Measurements from ENCODE around the gene CCDC157.

CCDC157 gene

GRCh38 chr22:30354644-30355043 lies 2.2 kb upstream of the CCDC157 start:
- no peak for DNase-seq (ENCODE audit: low read depth in 3 of 3)

GRCh38 chr22:30357236-30357570 lies 396 bp downstream of the CCDC157 start:
- DNase-seq (ENCODE audit: low read depth in 3 of 3) = no peak

DNA sequence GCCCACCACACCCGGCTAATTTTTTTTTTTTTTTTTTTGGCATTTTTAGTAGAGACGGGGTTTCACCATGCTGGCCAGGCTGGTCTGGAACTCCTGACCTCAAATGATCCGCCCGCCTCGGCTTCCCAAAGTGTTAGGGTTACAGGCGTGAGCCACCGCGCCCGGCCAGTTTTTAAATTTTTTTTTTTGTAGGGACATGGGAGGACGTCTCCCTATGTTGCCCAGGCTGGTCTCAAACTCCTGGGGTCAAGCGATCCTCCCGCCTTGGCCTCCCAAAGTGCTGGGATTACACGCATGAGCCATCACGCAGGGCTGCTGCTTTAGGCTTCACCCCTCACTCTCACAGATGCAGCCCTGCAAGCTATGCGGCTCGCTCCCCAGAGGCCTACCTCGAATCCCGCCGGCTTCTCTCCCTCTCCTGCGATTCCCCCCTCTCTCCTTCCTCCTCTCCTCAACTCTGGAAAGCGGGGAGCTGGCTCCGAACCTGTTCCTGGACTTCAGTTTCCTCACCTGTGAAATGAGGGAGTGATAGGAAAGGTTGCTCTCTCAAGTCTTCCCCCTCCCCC lies 926 bp downstream of the CCDC157 start:
- DNase-seq (ENCODE audit: low read depth in 3 of 3) = no peak

GRCh38 chr22:30358541-30358940 lies 1.7 kb downstream of the CCDC157 start:
- no peak for DNase-seq (ENCODE audit: low read depth in 3 of 3)

DNA sequence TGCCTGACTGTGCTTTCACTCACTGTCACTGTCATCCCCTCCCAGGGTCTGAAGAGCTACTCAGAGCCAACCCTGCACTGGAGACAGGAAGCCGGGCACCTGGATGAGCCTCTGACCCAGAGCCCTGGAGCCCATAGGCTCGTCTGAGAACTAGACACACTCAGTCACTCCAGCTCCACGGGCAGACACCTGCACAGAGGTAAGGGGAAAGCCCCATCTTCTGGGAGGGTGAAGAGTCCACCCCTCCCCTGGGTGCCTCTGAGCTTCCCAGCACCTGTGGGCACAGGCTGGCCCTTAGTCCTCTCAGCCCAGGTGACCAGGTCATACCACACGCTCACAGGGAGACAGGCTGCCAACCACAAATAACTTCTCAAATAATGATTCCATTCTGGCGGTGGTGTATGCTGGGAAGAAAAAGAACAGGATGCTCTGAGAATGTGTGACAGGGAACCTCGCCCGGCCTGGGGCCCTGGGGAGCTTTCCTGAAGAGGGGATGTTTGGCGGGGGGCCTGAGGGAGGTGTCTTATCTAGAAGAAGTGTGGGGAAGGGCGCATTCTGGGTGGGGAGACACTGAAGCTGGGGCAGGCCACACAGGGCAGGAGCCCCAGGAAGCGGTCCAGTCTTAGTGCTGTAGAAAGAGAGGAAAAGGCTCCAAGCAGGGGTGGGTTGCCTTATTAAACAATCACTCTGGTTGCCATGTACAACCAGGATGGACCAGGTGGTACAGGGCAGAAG lies 5.3 kb downstream of the CCDC157 start:
- DNase-seq (ENCODE audit: low read depth in 3 of 3) = no peak

DNA sequence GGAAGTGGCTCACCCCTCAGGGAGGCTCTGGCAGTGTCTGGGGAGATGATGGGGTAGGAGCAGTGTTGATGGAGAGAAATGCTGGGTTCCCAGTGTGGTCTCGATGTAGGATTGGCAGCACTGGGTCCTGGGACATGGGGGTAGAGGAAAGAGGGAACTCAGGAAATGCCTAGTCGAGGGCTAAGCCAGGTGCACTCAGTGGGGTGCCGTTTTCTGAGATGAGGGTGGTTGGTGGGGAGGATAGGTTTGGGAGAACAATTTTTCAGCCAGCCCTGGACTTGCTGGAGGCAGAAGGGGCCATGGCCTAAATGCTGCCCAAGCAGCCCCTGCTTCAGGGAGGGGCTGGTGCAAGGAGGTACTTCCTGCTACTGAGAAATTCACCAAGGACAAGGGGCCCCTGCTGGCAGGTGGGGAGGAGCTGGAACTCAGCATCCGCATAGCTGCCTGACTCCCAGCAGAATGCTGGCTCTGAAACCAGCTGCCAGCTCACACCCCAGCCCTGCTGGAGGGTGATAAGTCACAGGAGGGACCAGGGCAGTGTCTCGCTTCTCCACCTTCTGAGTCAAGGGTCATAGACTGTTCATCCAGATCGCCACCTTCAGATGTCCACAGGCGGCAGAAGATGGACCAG lies 6.0 kb downstream of the CCDC157 start:
- no peak for DNase-seq (ENCODE audit: low read depth in 3 of 3)

DNA sequence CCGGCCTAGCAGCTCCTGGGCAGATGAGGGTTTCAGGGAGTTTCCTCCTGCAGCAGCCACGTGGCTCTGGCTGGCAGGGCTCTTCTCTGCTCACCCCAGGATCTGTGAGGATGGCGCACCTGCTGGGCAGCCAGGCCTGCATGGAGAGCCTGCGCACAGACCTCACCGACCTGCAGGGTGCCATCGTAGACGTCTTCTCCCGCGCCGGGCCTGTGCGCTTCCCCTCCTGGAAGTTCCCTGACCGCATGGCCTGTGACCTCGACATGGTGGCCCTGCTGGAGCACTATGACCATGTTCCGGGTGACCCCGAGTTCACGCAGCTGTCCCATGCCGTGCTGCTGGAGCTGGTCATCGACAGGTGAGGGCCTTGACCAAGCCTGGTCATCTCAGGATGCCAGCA lies 9.1 kb downstream of the CCDC157 start:
- DNase-seq (ENCODE audit: low read depth in 3 of 3) = no peak

DNA sequence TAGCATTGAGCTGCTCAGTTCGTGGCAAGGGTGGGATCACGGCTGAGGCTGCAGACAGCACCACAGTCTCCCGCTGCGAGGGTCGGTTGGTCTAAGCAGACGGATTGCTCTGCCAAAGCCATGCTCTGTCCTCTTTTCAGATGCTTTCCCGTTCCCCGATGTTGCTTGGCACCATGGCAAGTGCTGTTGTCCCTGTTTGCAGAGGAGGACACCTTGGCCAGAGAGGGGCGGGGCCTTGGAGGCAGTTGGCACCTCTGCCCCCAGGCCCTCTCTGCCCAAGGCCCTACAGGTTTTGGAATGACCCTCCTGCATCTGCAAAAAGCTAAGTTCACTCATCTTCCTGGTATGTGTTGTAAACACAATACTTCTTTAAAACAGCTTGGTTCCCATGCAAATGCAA lies 11.6 kb downstream of the CCDC157 start:
- DNase-seq (ENCODE audit: low read depth in 3 of 3) = no peak

- DNase-seq (ENCODE audit: low read depth in 3 of 3) = no peak
Observed at GRCh38 chr22:30370641-30371230, 13.9 kb downstream of the CCDC157 start.

DNA sequence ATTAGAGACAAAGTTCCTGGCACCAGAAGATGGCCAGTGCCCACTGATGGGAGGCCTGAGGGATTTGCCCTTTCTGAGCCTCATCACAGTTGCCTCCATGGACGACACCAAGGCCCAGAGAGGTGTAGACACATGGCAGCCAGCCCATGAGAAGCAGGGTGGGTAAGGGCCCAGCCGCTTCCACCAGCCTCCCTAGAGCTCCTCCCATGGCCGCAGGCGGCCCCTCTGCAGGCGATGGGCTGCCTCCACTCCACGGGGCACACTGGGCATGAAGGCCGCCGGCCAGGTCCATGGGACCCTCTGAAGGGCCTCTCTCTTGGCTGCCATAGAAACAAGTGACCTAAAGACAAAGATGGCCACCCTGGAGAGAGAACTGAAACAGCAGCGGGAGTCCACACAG lies 14.5 kb downstream of the CCDC157 start:
- DNase-seq (ENCODE audit: low read depth in 3 of 3) = no peak

DNA sequence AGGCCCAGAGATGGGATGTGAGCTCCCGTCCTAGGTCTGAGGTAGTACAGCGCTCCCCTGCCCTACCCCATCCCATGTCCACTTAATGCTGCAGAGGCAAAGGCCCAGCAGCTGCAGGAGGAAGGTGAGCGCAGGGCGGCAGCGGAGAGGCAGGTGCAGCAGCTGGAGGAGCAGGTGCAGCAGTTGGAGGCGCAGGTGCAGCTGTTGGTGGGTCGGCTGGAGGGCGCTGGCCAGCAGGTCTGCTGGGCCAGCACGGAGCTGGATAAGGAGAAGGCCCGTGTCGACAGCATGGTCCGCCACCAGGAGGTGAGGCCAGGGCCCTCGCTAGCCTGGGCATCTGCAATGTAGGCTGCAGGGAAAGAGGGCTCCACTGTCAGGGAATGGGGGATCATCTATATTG lies 15.2 kb downstream of the CCDC157 start:
- DNase-seq (ENCODE audit: low read depth in 3 of 3) = no peak

GRCh38 chr22:30372915-30373314 lies 16.1 kb downstream of the CCDC157 start:
- no peak for DNase-seq (ENCODE audit: low read depth in 3 of 3)

DNA sequence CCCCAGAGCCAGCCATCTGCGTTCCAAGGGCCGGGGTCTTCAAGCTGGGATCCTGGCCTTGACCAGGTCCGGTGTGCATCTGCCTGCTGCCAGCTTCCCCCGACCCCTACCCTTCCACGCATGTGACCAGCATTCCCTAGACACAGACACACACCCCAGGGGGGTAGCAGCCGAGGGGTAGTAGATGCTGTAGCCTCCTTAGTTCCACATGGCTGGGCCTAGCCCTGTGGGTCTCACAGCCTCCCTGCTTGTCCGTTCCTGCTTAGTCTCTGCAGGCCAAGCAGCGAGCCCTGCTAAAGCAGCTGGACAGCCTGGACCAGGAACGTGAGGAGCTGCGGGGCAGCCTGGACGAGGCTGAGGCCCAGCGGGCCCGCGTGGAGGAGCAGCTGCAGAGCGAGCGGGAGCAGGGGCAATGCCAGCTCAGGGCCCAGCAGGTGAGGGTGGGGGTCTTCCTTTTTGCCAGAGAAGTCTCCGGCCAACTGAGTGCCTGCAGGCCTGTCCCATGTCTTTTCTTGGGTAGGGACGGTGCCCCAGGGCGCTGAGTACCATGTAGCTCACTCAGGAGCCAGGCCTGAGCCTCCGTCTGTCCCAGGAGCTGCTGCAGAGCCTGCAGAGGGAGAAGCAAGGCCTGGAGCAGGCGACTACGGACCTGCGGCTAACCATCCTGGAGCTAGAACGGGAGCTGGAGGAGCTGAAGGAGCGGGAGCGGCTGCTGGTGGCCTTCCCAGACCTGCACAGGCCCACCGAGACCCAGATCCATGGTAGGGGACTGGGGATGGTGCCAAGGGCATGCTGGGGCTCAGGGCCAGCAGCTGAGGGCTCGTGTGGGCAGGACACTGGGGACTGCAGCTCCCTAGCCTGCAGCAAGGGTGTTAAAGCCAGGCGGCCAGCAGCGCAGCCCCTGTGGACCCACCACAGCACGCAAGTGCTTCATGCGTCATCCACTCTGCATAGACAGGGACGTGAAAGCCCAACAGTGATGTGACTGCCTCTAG lies 16.8 kb downstream of the CCDC157 start:
- DNase-seq (ENCODE audit: low read depth in 3 of 3) = no peak

- no peak for DNase-seq (ENCODE audit: low read depth in 3 of 3)
Observed at GRCh38 chr22:30375312-30375849, 18.6 kb downstream of the CCDC157 start.

DNA sequence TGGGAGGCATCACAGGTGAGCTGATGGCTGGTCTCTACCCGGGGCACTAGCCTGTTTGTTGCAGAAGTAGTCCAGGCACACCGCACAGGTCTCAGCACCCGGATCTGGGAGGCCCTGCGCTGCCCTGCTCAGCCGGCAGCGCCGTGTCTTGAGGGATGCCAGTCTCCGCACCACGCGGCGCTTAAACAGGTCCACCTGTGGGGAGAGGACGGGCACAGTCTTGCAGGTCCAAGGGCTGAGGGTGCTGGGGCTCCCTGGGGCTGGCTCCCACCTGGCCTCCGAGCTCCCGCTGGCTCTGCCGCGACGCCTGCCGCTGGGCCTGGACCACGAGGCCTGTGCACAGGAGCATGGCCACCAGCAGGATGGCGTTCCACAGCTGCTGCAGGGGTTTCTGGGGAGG lies 23.2 kb downstream of the CCDC157 start:
- DNase-seq (ENCODE audit: low read depth in 3 of 3) = no peak

- DNase-seq (ENCODE audit: low read depth in 3 of 3) = no peak
Observed at GRCh38 chr22:30381264-30381663, 24.5 kb downstream of the CCDC157 start.

GRCh38 chr22:30382340-30382739 lies 25.5 kb downstream of the CCDC157 start:
- no peak for DNase-seq (ENCODE audit: low read depth in 3 of 3)

DNA sequence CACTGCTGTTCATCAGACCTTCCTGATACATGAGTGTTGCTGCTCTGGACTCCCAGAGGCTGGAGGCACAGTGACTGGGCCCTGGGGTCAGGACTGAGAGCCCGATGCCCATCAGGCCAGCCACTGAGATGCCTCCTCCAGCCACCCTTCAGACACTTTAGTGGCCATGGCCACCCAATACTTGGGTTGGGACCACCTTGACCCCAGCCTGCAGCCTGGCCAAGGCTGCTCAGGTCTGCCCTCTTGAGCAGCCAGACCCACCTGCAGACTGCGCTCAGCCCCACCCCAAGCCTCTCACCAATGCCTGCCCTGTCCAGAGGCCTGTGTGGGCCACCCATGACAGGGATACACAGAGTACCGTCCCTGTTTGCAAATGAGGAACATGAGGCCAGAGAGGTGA lies 26.3 kb downstream of the CCDC157 start:
- no peak for DNase-seq (ENCODE audit: low read depth in 3 of 3)

DNA sequence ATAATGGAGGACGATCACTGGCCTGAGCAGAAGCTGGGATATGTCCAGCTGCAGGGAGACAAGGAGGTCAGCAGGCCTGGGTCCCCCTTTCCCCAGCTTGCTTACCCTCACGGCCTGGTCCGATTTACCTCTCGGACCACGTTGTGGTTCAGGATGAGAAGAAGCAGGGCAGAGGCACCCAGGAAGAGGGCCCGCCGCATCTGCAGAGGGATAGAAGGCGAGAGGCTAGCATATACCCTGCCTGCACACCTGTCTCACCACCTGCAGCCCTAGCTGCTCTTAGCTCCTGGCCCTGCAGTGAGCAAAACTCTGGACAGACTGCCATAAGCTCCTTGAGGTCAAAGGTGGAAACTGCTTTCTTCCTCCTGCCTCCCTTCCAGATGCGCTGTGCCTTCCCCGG lies 29.1 kb downstream of the CCDC157 start:
- DNase-seq (ENCODE audit: low read depth in 3 of 3) = no peak

- DNase-seq (ENCODE audit: low read depth in 3 of 3) = no peak
Observed at GRCh38 chr22:30386608-30386959, 29.8 kb downstream of the CCDC157 start.

DNA sequence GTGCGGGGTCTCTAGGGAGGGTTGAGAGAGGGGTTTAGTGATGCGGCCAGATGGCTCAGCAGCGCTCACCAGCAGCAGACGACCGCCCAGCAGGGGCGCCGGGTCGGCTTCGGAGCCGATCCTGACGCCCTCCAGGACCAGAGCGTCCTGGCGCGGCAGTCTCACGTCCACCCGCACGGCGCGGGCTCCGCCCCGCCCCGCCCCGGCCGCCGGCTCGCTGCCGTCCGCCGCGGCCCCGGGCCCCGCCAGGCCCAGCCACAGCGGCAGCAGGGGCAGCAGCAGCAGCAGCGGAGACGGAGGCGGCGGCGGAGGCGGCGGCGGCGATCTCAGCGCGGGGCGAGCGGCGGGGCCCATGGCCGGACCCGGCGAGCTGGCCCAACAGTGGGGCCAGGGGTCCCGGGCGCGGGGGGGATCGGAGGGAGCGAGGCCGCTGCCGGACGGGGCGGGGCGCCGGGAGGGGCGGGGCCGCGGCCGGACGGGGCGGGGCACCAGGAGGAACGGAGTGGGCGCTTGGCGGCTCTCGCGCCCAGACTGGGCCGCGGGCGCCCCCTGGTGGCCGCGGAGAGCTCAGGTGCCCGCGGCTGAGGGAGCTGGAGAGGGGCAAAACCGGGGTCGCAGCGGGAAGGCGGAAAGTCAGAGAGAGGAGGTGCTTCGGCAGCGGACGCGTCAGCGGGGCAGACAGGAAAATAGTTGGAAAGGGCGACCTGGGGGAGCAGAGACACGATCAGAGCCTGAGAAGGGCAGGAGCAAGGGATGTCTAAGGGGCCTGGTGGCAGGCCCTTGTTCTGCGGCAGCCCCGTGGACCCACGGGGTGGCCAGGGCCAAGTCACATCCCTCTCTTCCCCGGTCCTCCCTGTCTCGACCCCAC lies 30.4 kb downstream of the CCDC157 start, which contains the start of gene RNF215:
Gene RNF215, minus strand, starts transcription at position 452 of the 868 bp plus-strand sequence. Its CDS starts 98 bp downstream, at position 354.
- peak; percentile 42 to 77 (median 65) for DNase-seq (ENCODE audit: low read depth in 3 of 3)

Data from stimulated activated CD4-positive, alpha-beta T cell treated with anti-CD3 and anti-CD28 coated beads, TNF-alpha, amount 100 ng/mL, for 24 hours (primary cell).